ENCODE data around the gene WNT4. TPM values are rescaled to one million over a fixed set of nuclear protein-coding genes. Genes with fewer than 3 reads are reported as not detected.

WNT4 gene
- total RNA-seq, 1 experiment from 2014 or later: 0.70 TPM

- DNase-seq (ENCODE audit: low spot score): no peak
- peak; percentile 47; the same call in 1 of the 2 replicates for TF ChIP-seq ZNF263 (CRISPR knock-in tag; IDR thresholded peaks at IDR 0.05; ENCODE audit: low read depth)
- TF ChIP-seq, protein P1, sequence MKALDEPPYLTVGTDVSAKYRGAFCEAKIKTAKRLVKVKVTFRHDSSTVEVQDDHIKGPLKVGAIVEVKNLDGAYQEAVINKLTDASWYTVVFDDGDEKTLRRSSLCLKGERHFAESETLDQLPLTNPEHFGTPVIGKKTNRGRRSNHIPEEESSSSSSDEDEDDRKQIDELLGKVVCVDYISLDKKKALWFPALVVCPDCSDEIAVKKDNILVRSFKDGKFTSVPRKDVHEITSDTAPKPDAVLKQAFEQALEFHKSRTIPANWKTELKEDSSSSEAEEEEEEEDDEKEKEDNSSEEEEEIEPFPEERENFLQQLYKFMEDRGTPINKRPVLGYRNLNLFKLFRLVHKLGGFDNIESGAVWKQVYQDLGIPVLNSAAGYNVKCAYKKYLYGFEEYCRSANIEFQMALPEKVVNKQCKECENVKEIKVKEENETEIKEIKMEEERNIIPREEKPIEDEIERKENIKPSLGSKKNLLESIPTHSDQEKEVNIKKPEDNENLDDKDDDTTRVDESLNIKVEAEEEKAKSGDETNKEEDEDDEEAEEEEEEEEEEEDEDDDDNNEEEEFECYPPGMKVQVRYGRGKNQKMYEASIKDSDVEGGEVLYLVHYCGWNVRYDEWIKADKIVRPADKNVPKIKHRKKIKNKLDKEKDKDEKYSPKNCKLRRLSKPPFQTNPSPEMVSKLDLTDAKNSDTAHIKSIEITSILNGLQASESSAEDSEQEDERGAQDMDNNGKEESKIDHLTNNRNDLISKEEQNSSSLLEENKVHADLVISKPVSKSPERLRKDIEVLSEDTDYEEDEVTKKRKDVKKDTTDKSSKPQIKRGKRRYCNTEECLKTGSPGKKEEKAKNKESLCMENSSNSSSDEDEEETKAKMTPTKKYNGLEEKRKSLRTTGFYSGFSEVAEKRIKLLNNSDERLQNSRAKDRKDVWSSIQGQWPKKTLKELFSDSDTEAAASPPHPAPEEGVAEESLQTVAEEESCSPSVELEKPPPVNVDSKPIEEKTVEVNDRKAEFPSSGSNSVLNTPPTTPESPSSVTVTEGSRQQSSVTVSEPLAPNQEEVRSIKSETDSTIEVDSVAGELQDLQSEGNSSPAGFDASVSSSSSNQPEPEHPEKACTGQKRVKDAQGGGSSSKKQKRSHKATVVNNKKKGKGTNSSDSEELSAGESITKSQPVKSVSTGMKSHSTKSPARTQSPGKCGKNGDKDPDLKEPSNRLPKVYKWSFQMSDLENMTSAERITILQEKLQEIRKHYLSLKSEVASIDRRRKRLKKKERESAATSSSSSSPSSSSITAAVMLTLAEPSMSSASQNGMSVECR (CRISPR knock-in tag; IDR thresholded peaks at IDR 0.05; ENCODE audit: borderline replicate concordance): no peak
- no peak for TF ChIP-seq ATF2 (CRISPR knock-in tag; IDR thresholded peaks at IDR 0.05; ENCODE audit: borderline replicate concordance, low read depth)
- no peak overlapping the region; the same call in 1 of the 2 replicates for H3K4me3 Mint-ChIP-seq
- 0 out of 2 replicates have a peak, but pooled peaks cover under 1% of the 10 kb centered on the region for H3K27me3 Mint-ChIP-seq (ENCODE audit: low read depth)
- no peak overlapping the region for H3K27ac Mint-ChIP-seq
- no peaks in the 10 kb centered on the region for H3K9me3 Mint-ChIP-seq
- H3K36me3 Mint-ChIP-seq: no peaks in the 10 kb centered on the region
- peaks cover 27% of the 10 kb centered on the region for H3K4me1 Mint-ChIP-seq
- POLR2A ChIA-PET: no interaction called here
- CTCF ChIA-PET: interaction anchor here (0.7 to 4.2 kb wide), 7 partner anchors 10 to 283 kb away, joined by 3 to 36 read pairs (median 7); partner anchors contain the start of gene WNT4
- ATAC-seq: peak; percentile 22; the same call in 1 of the 2 replicates
These were observed 9.5 kb downstream of the WNT4 start for GRCh38 chr1:22133247-22133930.

DNA sequence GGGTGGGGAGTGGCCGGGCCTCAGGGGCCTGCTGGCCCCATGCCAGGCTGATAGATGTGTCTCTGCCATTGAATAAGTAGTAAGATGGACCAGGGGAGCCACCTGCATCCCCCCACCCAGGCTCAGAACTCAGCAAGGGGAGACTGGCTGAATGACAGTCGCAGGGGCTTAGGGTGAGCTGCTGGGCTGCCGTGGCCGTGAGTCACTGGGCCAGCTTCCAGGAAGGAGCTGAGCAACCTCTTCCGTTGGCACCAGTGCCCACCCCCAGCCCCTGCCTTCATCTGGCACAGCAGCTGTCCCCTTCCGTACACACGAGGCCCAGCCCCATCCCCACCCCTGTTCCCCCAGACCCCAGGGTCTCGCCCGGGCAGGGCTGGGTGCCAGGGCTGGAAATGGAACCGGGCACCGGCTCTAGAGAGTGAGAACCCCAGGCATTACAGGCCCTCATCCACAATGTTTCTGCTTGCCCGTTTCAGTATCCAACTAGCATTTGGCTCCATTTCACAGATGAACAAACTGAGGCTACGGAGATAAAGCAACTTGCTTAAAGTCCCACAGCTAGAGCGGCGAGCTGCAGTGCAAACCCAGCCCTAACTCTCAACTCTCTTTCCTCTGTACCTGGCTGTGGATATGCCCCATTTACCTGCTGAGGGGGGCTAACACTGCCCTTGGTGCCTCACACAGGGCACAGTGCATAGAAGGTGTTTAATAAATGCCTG is 10.2 kb downstream of the WNT4 start:
- CTCF ChIA-PET: interaction anchor here (1.1 to 4.2 kb wide), 4 partner anchors 10 to 284 kb away, joined by 3 to 36 read pairs (median 18); partner anchors contain the start of gene WNT4
- ATAC-seq (no peak), DNase-seq (ENCODE audit: low spot score) (no peak)
- Mint-ChIP-seq H3K4me3 (no peak overlapping the region), H3K9me3 (no peaks in the 10 kb centered on the region), H3K4me1 (peaks cover 21% of the 10 kb centered on the region), H3K36me3 (no peaks in the 10 kb centered on the region), H3K27ac (no peak overlapping the region), H3K27me3 (ENCODE audit: low read depth) (no peaks in the 10 kb centered on the region)
- POLR2A ChIA-PET: no interaction called here
- TF ChIP-seq E2F4 (CRISPR knock-in tag; IDR thresholded peaks at IDR 0.05; ENCODE audit: borderline replicate concordance, low read depth) (no peak), CREM (CRISPR knock-in tag; IDR thresholded peaks at IDR 0.05) (no peak), HMGXB4 (CRISPR knock-in tag; IDR thresholded peaks at IDR 0.05) (no peak), ELF4 (CRISPR knock-in tag; IDR thresholded peaks at IDR 0.05; ENCODE audit: low read depth) (no peak), NFATC4 (CRISPR knock-in tag; IDR thresholded peaks at IDR 0.05) (no peak), NR1H2 (CRISPR knock-in tag; IDR thresholded peaks at IDR 0.05) (no peak), GTF2I (CRISPR knock-in tag; conservative IDR thresholded peaks at IDR 0.05) (no peak), ZBTB21 (CRISPR knock-in tag; IDR thresholded peaks at IDR 0.05; ENCODE audit: borderline replicate concordance) (no peak), ATF3 (CRISPR knock-in tag; conservative IDR thresholded peaks at IDR 0.05) (no peak), ETV6 (CRISPR knock-in tag; IDR thresholded peaks at IDR 0.05) (no peak), IRF1 (CRISPR knock-in tag; IDR thresholded peaks at IDR 0.05) (no peak), SMAD3 (CRISPR knock-in tag; IDR thresholded peaks at IDR 0.05; ENCODE audit: borderline replicate concordance) (no peak), FOXP1 (CRISPR knock-in tag; IDR thresholded peaks at IDR 0.05; ENCODE audit: borderline replicate concordance) (no peak)
- TF ChIP-seq, protein P2, sequence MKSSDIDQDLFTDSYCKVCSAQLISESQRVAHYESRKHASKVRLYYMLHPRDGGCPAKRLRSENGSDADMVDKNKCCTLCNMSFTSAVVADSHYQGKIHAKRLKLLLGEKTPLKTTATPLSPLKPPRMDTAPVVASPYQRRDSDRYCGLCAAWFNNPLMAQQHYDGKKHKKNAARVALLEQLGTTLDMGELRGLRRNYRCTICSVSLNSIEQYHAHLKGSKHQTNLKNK (CRISPR knock-in tag; IDR thresholded peaks at IDR 0.05): no peak
- TF ChIP-seq, protein P3, sequence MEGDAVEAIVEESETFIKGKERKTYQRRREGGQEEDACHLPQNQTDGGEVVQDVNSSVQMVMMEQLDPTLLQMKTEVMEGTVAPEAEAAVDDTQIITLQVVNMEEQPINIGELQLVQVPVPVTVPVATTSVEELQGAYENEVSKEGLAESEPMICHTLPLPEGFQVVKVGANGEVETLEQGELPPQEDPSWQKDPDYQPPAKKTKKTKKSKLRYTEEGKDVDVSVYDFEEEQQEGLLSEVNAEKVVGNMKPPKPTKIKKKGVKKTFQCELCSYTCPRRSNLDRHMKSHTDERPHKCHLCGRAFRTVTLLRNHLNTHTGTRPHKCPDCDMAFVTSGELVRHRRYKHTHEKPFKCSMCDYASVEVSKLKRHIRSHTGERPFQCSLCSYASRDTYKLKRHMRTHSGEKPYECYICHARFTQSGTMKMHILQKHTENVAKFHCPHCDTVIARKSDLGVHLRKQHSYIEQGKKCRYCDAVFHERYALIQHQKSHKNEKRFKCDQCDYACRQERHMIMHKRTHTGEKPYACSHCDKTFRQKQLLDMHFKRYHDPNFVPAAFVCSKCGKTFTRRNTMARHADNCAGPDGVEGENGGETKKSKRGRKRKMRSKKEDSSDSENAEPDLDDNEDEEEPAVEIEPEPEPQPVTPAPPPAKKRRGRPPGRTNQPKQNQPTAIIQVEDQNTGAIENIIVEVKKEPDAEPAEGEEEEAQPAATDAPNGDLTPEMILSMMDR (IDR thresholded peaks at IDR 0.05): no peak

All from WTC11 (cell line).